Measurements from ENCODE around the gene RIPPLY3. TPM values are rescaled to one million over a fixed set of nuclear protein-coding genes. Genes with fewer than 3 reads are reported as not detected.

Gene RIPPLY3
- total and polyA plus RNA-seq, 2 donors (not counting 1 experiment from before 2014, with no cell fraction given), result 0.03 TPM; not detected in 1

- H3K9me3 ChIP-seq (ENCODE audit: control insufficient read depth, insufficient read depth, low read depth, low read length), result no peaks in the 10 kb centered on the region
- H2AFZ ChIP-seq (ENCODE audit: low read length), result no peak overlapping the region
- H3K79me2 ChIP-seq (ENCODE audit: control insufficient read depth, insufficient read depth, low read length), result no peaks in the 10 kb centered on the region
- no peaks in the 10 kb centered on the region for H4K20me1 ChIP-seq (ENCODE audit: control insufficient read depth, extremely low read depth, insufficient read depth, low read length)
- H3K27ac ChIP-seq (ENCODE audit: insufficient read depth, low read length), result no peak overlapping the region
- no peak overlapping the region for H3K4me3 ChIP-seq (replicated peaks in 1 of 4; ENCODE audit: control extremely low read depth in 1 of 4, insufficient read depth in 1 of 4, low read depth in 3 of 4, low read length in 4 of 4)
- DNase-seq (ENCODE audit: low read depth in 2 of 2), result no peak
- TF ChIP-seq CTCF (conservative IDR thresholded peaks at IDR 0.05 in 1 of 2, IDR thresholded peaks at IDR 0.05 in 1 of 2; ENCODE audit: low read depth in 1 of 2, low read length in 2 of 2) (no peak), EZH2 (IDR thresholded peaks at IDR 0.05; ENCODE audit: low read length, missing control alignments) (no peak)
- H3K36me3 ChIP-seq (ENCODE audit: control insufficient read depth, insufficient read depth, low read length), result no peaks in the 10 kb centered on the region
- H3K4me2 ChIP-seq (ENCODE audit: extremely low read depth, insufficient read depth, low read length), result no peak overlapping the region
- H3K9ac ChIP-seq (ENCODE audit: insufficient read depth, low read length), result no peak overlapping the region
- H3K4me1 ChIP-seq (ENCODE audit: control insufficient read depth, extremely low read depth, insufficient read depth, low read length), result no peaks in the 10 kb centered on the region
- no peaks in the 10 kb centered on the region for H3K27me3 ChIP-seq (ENCODE audit: control insufficient read depth, insufficient read depth, low read length)
Observed at GRCh38 chr21:36968414-36968813, 38.1 kb upstream of the RIPPLY3 start.

GRCh38 chr21:36968976-36969375 lies 37.5 kb upstream of the RIPPLY3 start:
- H3K4me1 ChIP-seq (ENCODE audit: control insufficient read depth, extremely low read depth, insufficient read depth, low read length), result no peaks in the 10 kb centered on the region
- no peak overlapping the region for H3K4me2 ChIP-seq (ENCODE audit: extremely low read depth, insufficient read depth, low read length)
- H3K9ac ChIP-seq (ENCODE audit: insufficient read depth, low read length), result no peak overlapping the region
- H3K27ac ChIP-seq (ENCODE audit: insufficient read depth, low read length), result no peak overlapping the region
- no peaks in the 10 kb centered on the region for H3K79me2 ChIP-seq (ENCODE audit: control insufficient read depth, insufficient read depth, low read length)
- TF ChIP-seq EZH2 (IDR thresholded peaks at IDR 0.05; ENCODE audit: low read length, missing control alignments), result no peak
- no peak for TF ChIP-seq CTCF (conservative IDR thresholded peaks at IDR 0.05 in 1 of 2, IDR thresholded peaks at IDR 0.05 in 1 of 2; ENCODE audit: low read depth in 1 of 2, low read length in 2 of 2)
- H4K20me1 ChIP-seq (ENCODE audit: control insufficient read depth, extremely low read depth, insufficient read depth, low read length), result no peaks in the 10 kb centered on the region
- no peaks in the 10 kb centered on the region for H3K36me3 ChIP-seq (ENCODE audit: control insufficient read depth, insufficient read depth, low read length)
- no peaks in the 10 kb centered on the region for H3K9me3 ChIP-seq (ENCODE audit: control insufficient read depth, insufficient read depth, low read depth, low read length)
- no peak overlapping the region for H2AFZ ChIP-seq (ENCODE audit: low read length)
- H3K27me3 ChIP-seq (ENCODE audit: control insufficient read depth, insufficient read depth, low read length), result no peaks in the 10 kb centered on the region
- DNase-seq (ENCODE audit: low read depth in 2 of 2), result no peak
- no peak overlapping the region for H3K4me3 ChIP-seq (replicated peaks in 1 of 4; ENCODE audit: control extremely low read depth in 1 of 4, insufficient read depth in 1 of 4, low read depth in 3 of 4, low read length in 4 of 4)

- TF ChIP-seq CTCF (conservative IDR thresholded peaks at IDR 0.05 in 1 of 2, IDR thresholded peaks at IDR 0.05 in 1 of 2; ENCODE audit: low read depth in 1 of 2, low read length in 2 of 2), result no peak
- Histone ChIP-seq H3K9me3 (ENCODE audit: control insufficient read depth, insufficient read depth, low read depth, low read length) (no peaks in the 10 kb centered on the region), H3K4me1 (ENCODE audit: control insufficient read depth, extremely low read depth, insufficient read depth, low read length) (peaks cover 2% of the 10 kb centered on the region), H2AFZ (ENCODE audit: low read length) (no peak overlapping the region), H3K27ac (ENCODE audit: insufficient read depth, low read length) (no peak overlapping the region), H3K27me3 (ENCODE audit: control insufficient read depth, insufficient read depth, low read length) (no peaks in the 10 kb centered on the region), H3K4me3 (replicated peaks in 1 of 4; ENCODE audit: control extremely low read depth in 1 of 4, insufficient read depth in 1 of 4, low read depth in 3 of 4, low read length in 4 of 4) (no peak overlapping the region), H3K36me3 (ENCODE audit: control insufficient read depth, insufficient read depth, low read length) (no peaks in the 10 kb centered on the region), H3K79me2 (ENCODE audit: control insufficient read depth, insufficient read depth, low read length) (no peaks in the 10 kb centered on the region), H3K9ac (ENCODE audit: insufficient read depth, low read length) (no peak overlapping the region), H4K20me1 (ENCODE audit: control insufficient read depth, extremely low read depth, insufficient read depth, low read length) (no peaks in the 10 kb centered on the region), H3K4me2 (ENCODE audit: extremely low read depth, insufficient read depth, low read length) (no peak overlapping the region)
- DNase-seq (ENCODE audit: low read depth in 2 of 2), result no peak
Observed at GRCh38 chr21:36973986-36974850, 32.3 kb upstream of the RIPPLY3 start.
